Hepatocyte (in vitro differentiated cells): Measurements from ENCODE around the gene RASGRF2.

Experiments used
- EZH2 ChIP-seq: fragments of 200-600 bp; sonication (generic); IDR thresholded peaks from 2 replicates; pipeline ENCODE4 v1.6.1; 2016; ENCODE audit warnings: antibody characterized with exemption, mild to moderate bottlenecking, borderline replicate concordance
- TF ChIP-seq, protein P1 (sequence below): fragments of 200-600 bp; sonication (generic); IDR thresholded peaks from 2 replicates; pipeline ENCODE4 v1.5.1; 2016; ENCODE audit warnings: antibody characterized with exemption, mild to moderate bottlenecking; ENCODE audit not compliant: poor library complexity

DNA sequence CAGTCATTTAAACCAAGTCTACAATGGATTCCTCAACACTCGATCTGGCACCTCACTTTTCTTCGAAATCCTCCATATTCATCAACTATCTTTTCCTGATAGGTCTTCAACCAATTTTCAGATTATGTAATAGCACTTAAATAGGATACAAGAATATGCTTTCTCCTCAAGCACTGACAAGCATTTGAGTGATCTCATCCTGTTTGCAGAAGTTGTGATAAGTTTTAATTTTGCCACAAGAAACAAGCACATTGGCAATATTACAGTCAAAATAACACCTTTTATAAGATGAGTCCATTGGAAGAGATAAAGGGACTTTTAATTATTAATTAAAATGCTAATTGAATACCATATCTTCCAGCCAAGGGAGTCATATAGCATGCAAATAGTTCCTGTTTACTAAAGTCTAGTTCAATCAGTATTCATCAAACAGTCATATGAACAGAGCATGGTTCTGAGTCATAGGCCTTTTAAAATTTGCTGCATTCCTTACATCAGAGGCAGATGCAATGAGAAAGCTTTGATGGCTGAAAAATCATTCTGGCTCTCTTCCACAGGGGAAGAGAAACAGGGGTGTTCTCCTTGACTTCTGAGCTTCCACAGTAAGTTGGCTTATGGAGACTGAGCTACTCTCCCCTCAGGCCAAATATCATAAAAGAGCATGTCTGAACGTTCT, 308.5 kb downstream of the RASGRF2 start:
- TF ChIP-seq, protein P1, sequence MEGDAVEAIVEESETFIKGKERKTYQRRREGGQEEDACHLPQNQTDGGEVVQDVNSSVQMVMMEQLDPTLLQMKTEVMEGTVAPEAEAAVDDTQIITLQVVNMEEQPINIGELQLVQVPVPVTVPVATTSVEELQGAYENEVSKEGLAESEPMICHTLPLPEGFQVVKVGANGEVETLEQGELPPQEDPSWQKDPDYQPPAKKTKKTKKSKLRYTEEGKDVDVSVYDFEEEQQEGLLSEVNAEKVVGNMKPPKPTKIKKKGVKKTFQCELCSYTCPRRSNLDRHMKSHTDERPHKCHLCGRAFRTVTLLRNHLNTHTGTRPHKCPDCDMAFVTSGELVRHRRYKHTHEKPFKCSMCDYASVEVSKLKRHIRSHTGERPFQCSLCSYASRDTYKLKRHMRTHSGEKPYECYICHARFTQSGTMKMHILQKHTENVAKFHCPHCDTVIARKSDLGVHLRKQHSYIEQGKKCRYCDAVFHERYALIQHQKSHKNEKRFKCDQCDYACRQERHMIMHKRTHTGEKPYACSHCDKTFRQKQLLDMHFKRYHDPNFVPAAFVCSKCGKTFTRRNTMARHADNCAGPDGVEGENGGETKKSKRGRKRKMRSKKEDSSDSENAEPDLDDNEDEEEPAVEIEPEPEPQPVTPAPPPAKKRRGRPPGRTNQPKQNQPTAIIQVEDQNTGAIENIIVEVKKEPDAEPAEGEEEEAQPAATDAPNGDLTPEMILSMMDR: no peak
- no peak for TF ChIP-seq EZH2
